Measurements from ENCODE around the gene CRYZ. TPM values are rescaled to one million over a fixed set of nuclear protein-coding genes. Genes with fewer than 3 reads are reported as not detected.
"Not testable (repeated sequence)": the region's sequence is repeated elsewhere in the genome, so short reads cannot be mapped to it uniquely, and the experiment has no call there.

CRYZ gene
- total and polyA plus RNA-seq, 11 donors = 12.7 to 54.1 (median 38.6) TPM

DNA sequence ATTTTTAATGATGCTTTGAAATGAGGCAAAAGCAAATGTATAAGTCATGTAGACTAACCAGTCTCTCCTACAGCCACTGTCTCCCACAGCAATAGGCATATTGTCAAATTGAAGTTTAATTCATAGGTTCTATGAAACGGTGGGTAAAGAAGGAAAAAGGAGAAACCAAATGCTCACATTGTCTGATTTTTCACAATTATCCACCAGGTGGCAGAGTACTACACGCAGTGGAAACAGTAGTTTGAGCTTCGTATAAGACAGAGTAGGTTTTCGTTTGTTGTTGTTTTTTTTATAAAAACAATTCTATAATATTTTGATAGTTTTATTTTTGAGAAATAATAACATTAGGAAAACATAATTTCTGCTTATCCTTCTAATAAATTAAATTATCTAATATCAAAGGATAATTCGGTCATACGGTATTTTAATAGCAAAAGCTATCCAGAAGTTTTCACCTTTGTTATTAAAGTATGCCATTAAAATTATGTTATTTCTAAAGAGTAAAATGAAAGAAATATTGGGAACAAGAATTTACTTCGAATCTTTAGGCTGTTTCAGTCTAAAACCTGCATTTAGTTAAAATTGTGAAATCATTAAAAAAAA lies 39.2 kb upstream of the CRYZ start:
- no peak overlapping the region for H3K4me3 ChIP-seq
- intact Hi-C loops (cut with DNase I) = loop anchor here (2.0 to 5.0 kb wide), 5 partner anchors 429 to 435 kb away; no protein-coding TSS in a partner anchor
- no peaks in the 10 kb centered on the region for H3K4me1 ChIP-seq
- no peaks in the 10 kb centered on the region for H3K9me3 ChIP-seq
- H3K27ac ChIP-seq = no peak overlapping the region
- ATAC-seq = no peak
- no peaks in the 10 kb centered on the region for H3K36me3 ChIP-seq
- 25 to 28% (median 27%) methylated on average over 7 of the region's 7 CpGs for WGBS, 4 donors
- TF ChIP-seq POLR2A (IDR thresholded peaks at IDR 0.05) (no peak), CTCF (IDR thresholded peaks at IDR 0.05) (peak; percentile 50 to 84 (median 66))
- H3K27me3 ChIP-seq = peaks cover 0 to 27% (median 0%) of the 10 kb centered on the region in 9 donors
- DNase-seq = no peak

GRCh38 chr1:74767490-74767889 lies 34.6 kb upstream of the CRYZ start:
- no peaks in the 10 kb centered on the region for H3K9me3 ChIP-seq
- peaks cover 0 to 44% (median 20%) of the 10 kb centered on the region in 9 donors for H3K36me3 ChIP-seq
- no peak overlapping the region for H3K4me3 ChIP-seq
- 59 to 75% (median 67%) methylated on average over 3 of the region's 3 CpGs for WGBS, 4 donors
- TF ChIP-seq POLR2A (IDR thresholded peaks at IDR 0.05) (no peak), CTCF (IDR thresholded peaks at IDR 0.05) (peak in 2 of 12 donors; percentile 21)
- H3K27me3 ChIP-seq = no peaks in the 10 kb centered on the region
- DNase-seq (no peak), ATAC-seq (no peak)
- intact Hi-C loops (cut with DNase I) = no loop called here
- no peaks in the 10 kb centered on the region for H3K4me1 ChIP-seq
- no peak overlapping the region for H3K27ac ChIP-seq

DNA sequence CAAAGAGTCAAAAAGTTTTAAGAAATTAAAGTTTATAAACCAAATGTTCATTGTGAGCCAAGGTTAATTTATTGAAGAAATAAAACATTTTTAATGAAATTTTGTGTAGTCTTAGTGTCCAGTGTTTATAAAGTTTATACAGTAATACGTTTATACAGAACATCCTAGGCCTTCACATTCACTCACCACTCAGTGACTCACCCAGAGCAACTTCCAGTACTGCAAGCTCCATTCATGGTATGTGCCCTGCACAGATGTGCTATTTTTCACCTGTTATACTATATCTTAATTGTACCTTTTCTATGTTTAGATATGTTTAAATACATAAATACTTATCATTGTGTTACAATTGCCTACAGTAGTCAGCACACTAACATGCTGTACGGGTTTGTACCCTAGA lies 33.7 kb upstream of the CRYZ start:
- H3K27ac ChIP-seq = no peak overlapping the region

GRCh38 chr1:74763807-74764206 lies 31.0 kb upstream of the CRYZ start:
- Histone ChIP-seq H3K4me1 (no peaks in the 10 kb centered on the region), H3K27me3 (no peaks in the 10 kb centered on the region), H3K36me3 (peaks cover 0 to 79% (median 54%) of the 10 kb centered on the region in 9 donors), H3K9me3 (no peaks in the 10 kb centered on the region), H3K27ac (no peak overlapping the region), H3K4me3 (no peak overlapping the region)
- intact Hi-C loops (cut with DNase I) = no loop called here
- TF ChIP-seq POLR2A (IDR thresholded peaks at IDR 0.05) (no peak), CTCF (IDR thresholded peaks at IDR 0.05) (no peak)
- ATAC-seq (no peak), DNase-seq (no peak)
- 86 to 93% (median 91%) methylated on average over 4 of the region's 4 CpGs for WGBS, 4 donors

More for the DNA sequence above, 33.7 kb upstream of the CRYZ start:
- Histone ChIP-seq H3K36me3 (peaks cover 0 to 53% (median 28%) of the 10 kb centered on the region in 9 donors), H3K9me3 (no peaks in the 10 kb centered on the region), H3K27me3 (no peaks in the 10 kb centered on the region), H3K4me3 (no peak overlapping the region), H3K4me1 (no peaks in the 10 kb centered on the region)
- no peak for DNase-seq
- 87 to 94% (median 90%) methylated on average over 2 of the region's 2 CpGs for WGBS, 4 donors
- ATAC-seq = no peak
- TF ChIP-seq POLR2A (IDR thresholded peaks at IDR 0.05) (no peak), CTCF (IDR thresholded peaks at IDR 0.05) (no peak)
- intact Hi-C loops (cut with DNase I) = no loop called here

DNA sequence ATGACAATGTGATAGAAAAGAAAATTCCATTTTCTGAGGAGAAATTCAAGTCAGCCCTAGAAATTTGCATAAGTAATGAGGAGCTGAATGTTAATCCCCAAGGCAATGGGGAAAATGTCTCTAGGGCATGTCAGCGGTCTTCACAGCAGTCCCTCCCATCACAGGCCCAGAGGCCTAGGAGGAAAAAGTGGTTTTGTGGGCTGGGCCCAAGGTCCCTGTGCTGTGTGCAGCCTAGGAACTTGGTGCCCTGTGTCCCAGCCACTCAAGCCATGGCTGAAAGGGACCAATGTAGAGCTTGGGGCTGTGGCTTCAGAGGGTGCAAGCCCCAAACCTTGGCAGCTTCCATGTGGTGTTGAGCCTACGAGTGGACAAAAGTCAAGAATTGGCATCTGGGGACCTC lies 23.8 kb upstream of the CRYZ start:
- H3K36me3 ChIP-seq = peaks cover 2 to 98% (median 86%) of the 10 kb centered on the region in 9 donors
- WGBS, 4 donors = 89 to 100% (median 98%) methylated on average over 1 to 2 of the region's 2 CpGs
- DNase-seq; H3K27ac ChIP-seq; ATAC-seq; H3K9me3 ChIP-seq; H3K4me1 ChIP-seq; H3K4me3 ChIP-seq; intact Hi-C loops (cut with DNase I); H3K27me3 ChIP-seq: not testable (repeated sequence)
